ENCODE data around the gene PRSS2. TPM values are rescaled to one million over a fixed set of nuclear protein-coding genes. Genes with fewer than 3 reads are reported as not detected.

PRSS2 gene
- polyA plus RNA-seq, 3 donors: not detected

DNA sequence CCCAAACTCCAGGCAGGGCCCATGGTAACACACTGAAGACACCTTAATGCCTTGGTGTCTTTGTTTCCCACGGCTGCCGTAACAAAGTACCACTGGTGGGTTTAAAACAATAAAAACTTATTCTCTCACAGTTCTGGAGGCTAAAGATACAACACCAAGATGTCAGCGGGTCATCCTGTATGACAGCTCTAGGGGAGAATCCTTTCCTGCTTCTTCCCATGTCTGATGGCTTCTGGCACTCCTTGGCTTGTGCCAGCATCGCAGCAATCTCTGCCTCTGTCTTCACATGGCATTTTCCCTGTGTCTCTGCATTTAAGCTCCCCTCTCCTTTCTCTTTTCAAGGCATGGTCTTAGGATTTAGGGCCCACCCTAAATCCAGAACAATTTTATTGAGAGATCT is 33.1 kb downstream of the PRSS2 start:
- peaks cover 11 to 26% (median 20%) of the 10 kb centered on the region in 3 donors for H3K27me3 Mint-ChIP-seq (ENCODE audit: low read depth in 3 of 3)
- H3K36me3 ChIP-seq (replicated peaks in 1 of 2; ENCODE audit: control insufficient read depth in 1 of 2, insufficient read depth in 2 of 2, low read length in 2 of 2): no peaks in the 10 kb centered on the region
- H3K27me3 ChIP-seq (ENCODE audit: control insufficient read depth in 2 of 2, insufficient read depth in 2 of 2, low read length in 2 of 2): peaks cover 9 to 14% of the 10 kb centered on the region in 2 donors
- intact Hi-C loops (cut with micrococcal nuclease): no loop called here
- DNase-seq: no peak
- TF ChIP-seq, protein P1, sequence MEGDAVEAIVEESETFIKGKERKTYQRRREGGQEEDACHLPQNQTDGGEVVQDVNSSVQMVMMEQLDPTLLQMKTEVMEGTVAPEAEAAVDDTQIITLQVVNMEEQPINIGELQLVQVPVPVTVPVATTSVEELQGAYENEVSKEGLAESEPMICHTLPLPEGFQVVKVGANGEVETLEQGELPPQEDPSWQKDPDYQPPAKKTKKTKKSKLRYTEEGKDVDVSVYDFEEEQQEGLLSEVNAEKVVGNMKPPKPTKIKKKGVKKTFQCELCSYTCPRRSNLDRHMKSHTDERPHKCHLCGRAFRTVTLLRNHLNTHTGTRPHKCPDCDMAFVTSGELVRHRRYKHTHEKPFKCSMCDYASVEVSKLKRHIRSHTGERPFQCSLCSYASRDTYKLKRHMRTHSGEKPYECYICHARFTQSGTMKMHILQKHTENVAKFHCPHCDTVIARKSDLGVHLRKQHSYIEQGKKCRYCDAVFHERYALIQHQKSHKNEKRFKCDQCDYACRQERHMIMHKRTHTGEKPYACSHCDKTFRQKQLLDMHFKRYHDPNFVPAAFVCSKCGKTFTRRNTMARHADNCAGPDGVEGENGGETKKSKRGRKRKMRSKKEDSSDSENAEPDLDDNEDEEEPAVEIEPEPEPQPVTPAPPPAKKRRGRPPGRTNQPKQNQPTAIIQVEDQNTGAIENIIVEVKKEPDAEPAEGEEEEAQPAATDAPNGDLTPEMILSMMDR (IDR thresholded peaks at IDR 0.05): no peak
- H3K27ac Mint-ChIP-seq: peak overlapping the region in 1 of 7 donors; percentile 52
- WGBS (ENCODE audit: insufficient coverage): 95% methylated on average over 2 of the region's 4 CpGs
- no peaks in the 10 kb centered on the region for H4K20me1 ChIP-seq (ENCODE audit: insufficient read depth, low read length)
- H3K9me3 Mint-ChIP-seq: no peaks in the 10 kb centered on the region
- no peak overlapping the region for H3K4me3 Mint-ChIP-seq
- no peak overlapping the region for H3K27ac ChIP-seq (ENCODE audit: low read depth in 1 of 2, low read length in 2 of 2)
- no peaks in the 10 kb centered on the region for H3K4me1 ChIP-seq (ENCODE audit: control insufficient read depth in 1 of 2, insufficient read depth in 2 of 2, low read length in 2 of 2)
- H3K9ac ChIP-seq (ENCODE audit: insufficient read depth, low read length, poor library complexity, severe bottlenecking): no peak overlapping the region
- H2AFZ ChIP-seq (ENCODE audit: insufficient read depth, low read depth, low read length, poor library complexity, severe bottlenecking): no peak overlapping the region
- no peak overlapping the region for H3K4me2 ChIP-seq (replicated peaks; ENCODE audit: extremely low read depth, low read length, poor library complexity, severe bottlenecking)
- H3K79me2 ChIP-seq (ENCODE audit: insufficient read depth, low read length): no peaks in the 10 kb centered on the region
- H3K4me3 ChIP-seq (replicated peaks in 1 of 3; ENCODE audit: low read depth in 2 of 3, low read length in 3 of 3): no peak overlapping the region
- H3K4me1 Mint-ChIP-seq: peaks cover 2% of the 10 kb centered on the region
- no peaks in the 10 kb centered on the region for H3K9me3 ChIP-seq (replicated peaks in 1 of 2; ENCODE audit: control insufficient read depth in 1 of 2, insufficient read depth in 1 of 2, low read length in 2 of 2)
- H3K36me3 Mint-ChIP-seq: peaks cover 0 to 2% of the 10 kb centered on the region in 2 donors

DNA sequence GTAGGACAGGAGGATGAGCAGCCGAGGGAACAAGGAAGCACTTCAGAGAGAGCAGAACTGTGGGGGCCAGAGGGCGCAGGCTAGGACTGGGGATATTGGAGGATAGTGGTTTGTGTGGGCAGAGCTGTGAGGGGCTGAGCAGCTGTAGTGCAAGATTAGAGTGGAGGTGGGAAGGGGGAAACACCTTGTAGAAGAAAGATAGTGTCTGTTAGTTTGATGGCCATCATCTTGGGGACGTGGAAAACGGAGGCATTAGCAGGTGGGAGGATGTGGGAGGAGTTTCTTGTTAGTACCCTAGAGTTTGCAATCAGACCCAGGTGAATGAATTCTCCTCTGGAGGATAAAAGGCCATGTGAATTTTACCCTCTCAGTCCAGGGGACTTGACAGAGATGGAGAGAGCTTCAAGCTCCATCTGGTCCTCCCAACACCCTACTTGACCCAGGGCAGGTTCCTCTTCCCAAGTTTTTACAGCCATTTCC is 34.0 kb downstream of the PRSS2 start:
- Mint-ChIP-seq H3K4me3 (no peak overlapping the region), H3K9me3 (no peaks in the 10 kb centered on the region), H3K4me1 (peaks cover 2% of the 10 kb centered on the region), H3K27me3 (ENCODE audit: low read depth in 3 of 3) (peaks cover 8 to 18% (median 12%) of the 10 kb centered on the region in 3 donors), H3K36me3 (peaks cover 0 to 2% of the 10 kb centered on the region in 2 donors), H3K27ac (peak overlapping the region in 2 of 7 donors; percentile 6 to 52)
- Histone ChIP-seq H3K27me3 (ENCODE audit: control insufficient read depth in 2 of 2, insufficient read depth in 2 of 2, low read length in 2 of 2) (peaks cover 4 to 7% of the 10 kb centered on the region in 2 donors), H3K9ac (ENCODE audit: insufficient read depth, low read length, poor library complexity, severe bottlenecking) (no peak overlapping the region), H3K27ac (ENCODE audit: low read depth in 1 of 2, low read length in 2 of 2) (no peak overlapping the region), H3K36me3 (replicated peaks in 1 of 2; ENCODE audit: control insufficient read depth in 1 of 2, insufficient read depth in 2 of 2, low read length in 2 of 2) (no peaks in the 10 kb centered on the region), H2AFZ (ENCODE audit: insufficient read depth, low read depth, low read length, poor library complexity, severe bottlenecking) (no peak overlapping the region), H4K20me1 (ENCODE audit: insufficient read depth, low read length) (no peaks in the 10 kb centered on the region), H3K4me3 (replicated peaks in 1 of 3; ENCODE audit: low read depth in 2 of 3, low read length in 3 of 3) (no peak overlapping the region), H3K4me2 (replicated peaks; ENCODE audit: extremely low read depth, low read length, poor library complexity, severe bottlenecking) (no peak overlapping the region), H3K4me1 (ENCODE audit: control insufficient read depth in 1 of 2, insufficient read depth in 2 of 2, low read length in 2 of 2) (no peaks in the 10 kb centered on the region), H3K9me3 (replicated peaks in 1 of 2; ENCODE audit: control insufficient read depth in 1 of 2, insufficient read depth in 1 of 2, low read length in 2 of 2) (no peaks in the 10 kb centered on the region), H3K79me2 (ENCODE audit: insufficient read depth, low read length) (no peaks in the 10 kb centered on the region)
- WGBS (ENCODE audit: insufficient coverage): 22% methylated on average over 4 of the region's 4 CpGs
- TF ChIP-seq, protein P1 (IDR thresholded peaks at IDR 0.05): no peak
- intact Hi-C loops (cut with micrococcal nuclease): no loop called here
- no peak for DNase-seq
